CD4-positive, alpha-beta T cell (primary cell): ENCODE data around the gene PDLIM3. TPM values are rescaled to one million over a fixed set of nuclear protein-coding genes. Genes with fewer than 3 reads are reported as not detected.

Source experiments
- ATAC-seq: fragments of 200-7000 bp; cut with Tn5 transposase; one replicate; pipeline ENCODE4 v1.10.0; 2022; ENCODE audit warnings: mild to moderate bottlenecking; ENCODE audit not compliant: poor library complexity
- CTCF ChIA-PET: fragments of 350-600 bp; sonication (Branson Sonifier 250); formaldehyde crosslinking; loops from one replicate; lab custom pipeline; 2021; ENCODE audit warnings: antibody characterized with exemption, inconsistent platforms; lab: Charles Lee
- POLR2A ChIA-PET: fragments of 350-600 bp; sonication (Branson Sonifier 250); formaldehyde crosslinking; loops from one replicate; lab custom pipeline; 2021; ENCODE audit warnings: antibody characterized with exemption, inconsistent platforms; lab: Charles Lee
- DNase-seq, 14 experiments: peaks; one replicate each; pipeline ENCODE4 v3.0.0-alpha.2; 2013 to 2020; ENCODE audit warnings: mixed read lengths in 2 of 14
- H3K27ac ChIP-seq, 2 donors: one replicate each; pipeline versions ENCODE4 v1.5.1 to v1.7.0; 2013; ENCODE audit warnings: low read length in 2 of 2, low read depth in 1 of 2, mild to moderate bottlenecking in 1 of 2
- H3K27me3 ChIP-seq, 2 experiments: 1 replicate in 1 of 2; 2 replicates in 1 of 2; pipeline versions ENCODE4 v1.6.1 to v1.7.0; 2013; ENCODE audit warnings: low read length in 2 of 2, control low read depth in 1 of 2, mild to moderate bottlenecking in 1 of 2, moderate library complexity in 1 of 2; ENCODE audit not compliant: insufficient read depth in 2 of 2, control insufficient read depth in 1 of 2
- H3K36me3 ChIP-seq: one replicate; pipeline ENCODE4 v1.6.1; 2013; ENCODE audit warnings: low read length, control low read depth; ENCODE audit not compliant: insufficient read depth
- H3K4me1 ChIP-seq: one replicate; pipeline ENCODE4 v1.6.1; 2013; ENCODE audit warnings: low read length, control low read depth; ENCODE audit not compliant: insufficient read depth
- H3K4me3 ChIP-seq: one replicate; pipeline ENCODE4 v1.5.1; 2013; ENCODE audit warnings: mild to moderate bottlenecking, low read length, moderate library complexity
- H3K9me3 ChIP-seq, 2 experiments: 1 replicate in 1 of 2; 2 replicates in 1 of 2; pipeline versions ENCODE4 v1.6.1 to v1.7.0; 2013; ENCODE audit warnings: low read length in 2 of 2, mild to moderate bottlenecking in 2 of 2, control low read depth in 1 of 2, moderate library complexity in 1 of 2; ENCODE audit not compliant: control insufficient read depth in 1 of 2, insufficient read depth in 1 of 2
- H3K27ac Mint-ChIP-seq: one replicate; pipeline ENCODE4 v1.8.0; 2020; ENCODE audit warnings: mixed read lengths
- H3K27me3 Mint-ChIP-seq: one replicate; pipeline ENCODE4 v1.8.0; 2021; ENCODE audit warnings: mixed read lengths
- H3K36me3 Mint-ChIP-seq: one replicate; pipeline ENCODE4 v1.8.0; 2021; ENCODE audit warnings: low read depth, mixed read lengths
- H3K4me1 Mint-ChIP-seq: one replicate; pipeline ENCODE4 v1.8.0; 2021; ENCODE audit warnings: low read depth, mixed read lengths
- H3K4me3 Mint-ChIP-seq: one replicate; pipeline ENCODE4 v1.8.0; 2020; ENCODE audit warnings: mild to moderate bottlenecking, mixed read lengths
- H3K9me3 Mint-ChIP-seq: one replicate; pipeline ENCODE4 v1.8.0; 2020; ENCODE audit warnings: mixed read lengths
- intact Hi-C, 2 experiments: fragments of 100-400 bp; cut with DNase I in 1 of 2; cut with micrococcal nuclease in 1 of 2; formaldehyde crosslinking; loops; one replicate each; pipeline versions ENCODE4 v1.15.1 to v1.9.0; 2023 to 2025; cut with DNase I, micrococcal nuclease
- total RNA-seq, 174 experiments: library from RNA in 2 of 174; stranded (reverse) in 2 of 174; gene quantifications; one replicate each; pipeline ENCODE4 v1.2.3 and lab custom pipeline; 2021 to 2026
- TF ChIP-seq, protein P1 (sequence below): fragments of 200-600 bp; IDR thresholded peaks from one replicate; pipeline ENCODE4 v1.8.0; 2022; ENCODE audit warnings: antibody characterized with exemption, mild to moderate bottlenecking

The PDLIM3 gene
- total RNA-seq, 2 experiments from 2014 or later, result not detected

DNA sequence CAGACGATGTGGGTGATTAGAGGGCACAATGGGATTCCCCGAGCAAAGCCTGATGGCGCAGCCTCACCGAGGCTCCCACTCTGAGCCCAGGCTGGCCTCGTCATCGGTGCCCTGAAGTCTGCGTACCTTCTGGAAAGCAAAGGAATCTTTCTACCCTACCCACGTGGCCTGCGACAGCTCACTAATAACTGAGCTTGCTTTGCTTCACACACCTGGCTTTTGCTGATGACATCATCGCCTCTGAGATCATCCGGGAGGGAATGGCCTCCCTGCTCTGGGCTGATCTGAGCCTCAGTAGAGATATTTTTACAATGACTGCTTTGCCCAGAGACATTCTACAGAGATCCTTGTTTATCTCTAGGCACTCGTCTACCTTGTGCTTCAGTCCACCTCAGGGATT, 45.4 kb upstream of the PDLIM3 start:
- ChIA-PET POLR2A (no interaction called here), CTCF (no interaction called here)
- Mint-ChIP-seq H3K36me3 (no peaks in the 10 kb centered on the region), H3K27me3 (peaks cover 55% of the 10 kb centered on the region), H3K4me3 (no peak overlapping the region), H3K27ac (no peak overlapping the region), H3K9me3 (no peaks in the 10 kb centered on the region), H3K4me1 (no peaks in the 10 kb centered on the region)
- peaks cover 16 to 18% of the 10 kb centered on the region in 2 experiments for H3K27me3 ChIP-seq
- no peaks in the 10 kb centered on the region for H3K36me3 ChIP-seq
- no peaks in the 10 kb centered on the region for H3K4me1 ChIP-seq
- H3K9me3 ChIP-seq, result no peaks in the 10 kb centered on the region
- H3K4me3 ChIP-seq, result no peak overlapping the region
- DNase-seq, result no peak
- no peak for ATAC-seq
- TF ChIP-seq, protein P1, sequence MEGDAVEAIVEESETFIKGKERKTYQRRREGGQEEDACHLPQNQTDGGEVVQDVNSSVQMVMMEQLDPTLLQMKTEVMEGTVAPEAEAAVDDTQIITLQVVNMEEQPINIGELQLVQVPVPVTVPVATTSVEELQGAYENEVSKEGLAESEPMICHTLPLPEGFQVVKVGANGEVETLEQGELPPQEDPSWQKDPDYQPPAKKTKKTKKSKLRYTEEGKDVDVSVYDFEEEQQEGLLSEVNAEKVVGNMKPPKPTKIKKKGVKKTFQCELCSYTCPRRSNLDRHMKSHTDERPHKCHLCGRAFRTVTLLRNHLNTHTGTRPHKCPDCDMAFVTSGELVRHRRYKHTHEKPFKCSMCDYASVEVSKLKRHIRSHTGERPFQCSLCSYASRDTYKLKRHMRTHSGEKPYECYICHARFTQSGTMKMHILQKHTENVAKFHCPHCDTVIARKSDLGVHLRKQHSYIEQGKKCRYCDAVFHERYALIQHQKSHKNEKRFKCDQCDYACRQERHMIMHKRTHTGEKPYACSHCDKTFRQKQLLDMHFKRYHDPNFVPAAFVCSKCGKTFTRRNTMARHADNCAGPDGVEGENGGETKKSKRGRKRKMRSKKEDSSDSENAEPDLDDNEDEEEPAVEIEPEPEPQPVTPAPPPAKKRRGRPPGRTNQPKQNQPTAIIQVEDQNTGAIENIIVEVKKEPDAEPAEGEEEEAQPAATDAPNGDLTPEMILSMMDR, result no peak
- intact Hi-C loops, result no loop called here
- H3K27ac ChIP-seq, result no peak overlapping the region

DNA sequence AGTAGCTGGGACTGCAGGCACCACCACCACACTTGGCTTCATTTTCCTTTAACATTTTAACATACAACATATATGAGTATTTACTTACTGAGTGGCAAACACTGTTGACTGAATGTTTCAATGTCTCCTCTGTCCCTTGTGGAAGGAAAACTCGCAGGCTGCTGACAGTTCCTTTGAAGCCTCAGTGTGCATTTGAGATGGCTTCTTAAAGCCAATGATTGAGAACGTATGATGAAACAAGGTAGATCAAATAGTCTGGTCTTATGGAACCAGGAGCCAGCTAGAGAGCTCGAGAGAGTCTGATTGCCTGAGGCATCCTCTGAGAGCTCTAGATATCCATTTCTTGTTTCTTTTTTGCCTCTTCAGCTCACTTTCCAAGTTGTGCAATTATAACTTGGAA, 43.0 kb upstream of the PDLIM3 start:
- ATAC-seq (no peak), DNase-seq (no peak)
- intact Hi-C loops, result no loop called here
- Histone ChIP-seq H3K27ac (no peak overlapping the region), H3K9me3 (no peaks in the 10 kb centered on the region), H3K4me3 (no peak overlapping the region), H3K27me3 (peaks cover 13 to 14% of the 10 kb centered on the region in 2 experiments), H3K36me3 (no peaks in the 10 kb centered on the region), H3K4me1 (no peaks in the 10 kb centered on the region)
- Mint-ChIP-seq H3K4me3 (no peak overlapping the region), H3K36me3 (no peaks in the 10 kb centered on the region), H3K27me3 (peaks cover 51% of the 10 kb centered on the region), H3K9me3 (no peaks in the 10 kb centered on the region), H3K27ac (no peak overlapping the region), H3K4me1 (no peaks in the 10 kb centered on the region)
- TF ChIP-seq, protein P1, result no peak
- ChIA-PET POLR2A (no interaction called here), CTCF (no interaction called here)

DNA sequence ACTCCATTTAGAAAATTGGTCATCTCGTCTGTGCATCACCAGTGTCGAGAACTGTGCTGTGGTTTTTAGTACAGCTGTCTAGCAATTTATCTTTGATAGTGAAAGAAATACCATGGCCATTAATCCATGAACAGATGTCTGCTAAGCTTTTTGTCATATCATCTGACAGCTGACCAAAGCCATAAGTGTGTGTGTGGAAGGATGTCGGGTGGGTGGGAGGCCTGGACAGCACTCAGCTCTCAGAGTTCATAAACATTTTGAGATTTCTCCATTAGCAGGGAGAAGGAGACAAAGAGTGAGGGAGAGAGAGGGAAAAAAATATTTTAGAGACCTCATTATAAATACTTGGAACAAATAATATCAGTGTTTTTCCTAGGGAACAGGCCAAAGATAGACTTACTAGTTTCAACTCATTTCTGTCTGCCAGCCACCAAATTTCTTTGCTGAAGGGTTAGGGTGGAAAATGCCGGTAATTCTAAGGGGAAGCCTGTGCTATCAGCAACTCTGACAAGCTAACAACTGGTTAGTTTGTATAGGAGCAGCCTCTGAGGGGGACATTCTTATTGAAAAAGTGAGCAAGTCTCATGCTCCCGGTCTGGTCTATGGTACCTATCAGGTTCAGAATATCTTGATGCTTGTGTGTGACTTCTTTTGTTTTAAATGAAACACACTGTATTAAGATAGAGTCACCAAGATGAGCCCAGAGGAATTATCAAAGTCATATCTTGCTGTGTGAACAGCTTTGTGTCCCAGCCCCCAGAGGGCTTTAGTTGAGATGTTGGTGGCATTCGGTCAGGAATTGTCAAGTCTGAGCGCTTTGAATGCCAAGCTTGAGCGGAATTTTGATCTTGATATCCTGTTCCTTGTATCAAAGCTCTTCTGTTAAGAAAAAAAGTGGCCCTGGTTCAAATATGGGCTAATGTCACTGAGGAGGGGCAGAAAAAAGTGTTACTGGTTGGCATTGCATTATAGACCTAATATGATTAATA, 41.9 kb upstream of the PDLIM3 start:
- H3K4me1 ChIP-seq, result no peaks in the 10 kb centered on the region
- TF ChIP-seq, protein P1, result no peak
- H3K4me3 ChIP-seq, result no peak overlapping the region
- H3K4me3 Mint-ChIP-seq, result no peak overlapping the region
- H3K27ac ChIP-seq, result no peak overlapping the region
- H3K9me3 ChIP-seq, result no peaks in the 10 kb centered on the region
- ChIA-PET CTCF (no interaction called here), POLR2A (no interaction called here)
- intact Hi-C loops, result no loop called here
- peaks cover 43% of the 10 kb centered on the region for H3K27me3 Mint-ChIP-seq
- no peaks in the 10 kb centered on the region for H3K36me3 ChIP-seq
- no peaks in the 10 kb centered on the region for H3K4me1 Mint-ChIP-seq
- no peaks in the 10 kb centered on the region for H3K36me3 Mint-ChIP-seq
- ATAC-seq (no peak), DNase-seq (no peak)
- peaks cover 5 to 14% of the 10 kb centered on the region in 2 experiments for H3K27me3 ChIP-seq
- no peak overlapping the region for H3K27ac Mint-ChIP-seq
- no peaks in the 10 kb centered on the region for H3K9me3 Mint-ChIP-seq
